GM23338 (cell line): Measurements from ENCODE around the gene ADAMTS17. TPM values are rescaled to one million over a fixed set of nuclear protein-coding genes. Genes with fewer than 3 reads are reported as not detected.

Experiments used
- EZH2 ChIP-seq: fragments of 200-600 bp; sonication (generic); IDR thresholded peaks from one replicate; pipeline ENCODE4 v1.8.0; 2017; ENCODE audit warnings: antibody characterized with exemption, mild to moderate bottlenecking, low read depth; ENCODE audit not compliant: unreplicated experiment
- NANOG ChIP-seq: IDR thresholded peaks from 2 replicates; pipeline ENCODE4 v1.6.1; 2016; ENCODE audit warnings: antibody characterized with exemption, borderline replicate concordance
- ZNF331 ChIP-seq: fragments of 250-450 bp; sonication (Bioruptor Pico); IDR thresholded peaks from 2 replicates; pipeline ENCODE4 v1.5.0; 2020; ENCODE audit warnings: low read depth, mild to moderate bottlenecking, moderate library complexity
- polyA plus RNA-seq: library from polyadenylated mRNA; unstranded; fragments of >200 nt; fragmentation: Nextera tagmentation; extraction: Ambion mirVana; gene quantifications from 2 replicates; pipeline ENCODE4 v1.2.1, GENCODE V29; 2016
- total RNA-seq: library from RNA; depleted of rRNA; stranded (reverse); fragments of >200 nt; shearing (Covaris generic); gene quantifications from 2 replicates; pipeline ENCODE4 v1.2.3, GENCODE V29; 2014
- TF ChIP-seq, protein P1 (sequence below): fragments of 250-450 bp; sonication (Bioruptor Pico); IDR thresholded peaks from 2 replicates; pipeline ENCODE4 v1.5.0; 2020; ENCODE audit warnings: mild to moderate bottlenecking, moderate library complexity
- TF ChIP-seq, protein P2 (sequence below), 2 experiments: fragments of 200-600 bp in 1 of 2; sonication (generic) in 1 of 2; conservative IDR thresholded peaks; 2 replicates each; pipeline versions ENCODE4 v1.5.1 to v1.6.1; 2016 to 2017; ENCODE audit warnings: antibody characterized with exemption in 2 of 2, low read depth in 2 of 2, mild to moderate bottlenecking in 2 of 2, moderate library complexity in 1 of 2

Gene ADAMTS17
- total and polyA plus RNA-seq, 2 experiments from 2014 or later: 0.60 to 3.8 TPM

DNA sequence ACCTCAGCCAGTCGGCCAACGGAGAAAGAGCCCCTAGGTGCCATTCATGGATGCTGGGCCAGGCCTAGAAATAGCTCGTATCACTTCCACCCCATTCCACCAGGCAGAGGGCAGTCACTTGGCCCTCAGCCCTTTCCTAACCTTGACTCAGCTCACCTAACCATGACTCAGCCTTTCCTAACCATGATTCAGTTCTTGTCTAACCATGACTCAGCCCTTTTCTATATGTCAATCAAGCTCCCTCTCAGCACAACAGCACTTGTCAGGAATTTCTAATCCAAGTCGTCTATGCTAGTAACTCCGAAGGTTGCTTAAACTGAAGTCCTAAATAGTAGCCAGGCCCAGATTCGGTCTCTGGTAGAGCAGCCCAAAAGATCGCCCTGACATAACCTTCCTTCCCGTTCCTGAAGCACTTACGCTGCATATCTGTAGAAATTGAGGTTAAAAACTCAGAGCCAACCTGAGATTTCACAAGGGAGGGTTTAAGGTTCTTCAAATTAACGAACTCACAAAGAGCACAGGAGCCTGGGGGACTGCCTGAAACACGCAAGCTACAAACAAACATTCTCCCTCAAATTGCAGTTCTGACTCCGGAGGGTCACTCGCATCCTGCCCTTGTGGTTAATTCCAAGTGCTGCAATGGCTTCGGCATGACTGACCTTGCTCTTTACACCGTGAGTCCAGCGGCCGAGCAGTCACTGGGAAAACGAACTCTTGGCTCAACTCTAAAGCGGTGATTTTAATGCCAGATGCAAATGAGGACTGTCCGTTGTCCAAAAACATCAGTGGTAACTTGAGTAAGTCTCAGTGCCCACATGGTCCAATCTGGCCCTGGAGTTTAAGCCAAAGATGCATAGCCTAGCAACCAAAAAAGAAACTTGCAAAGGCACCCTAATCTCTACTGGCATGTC lies 99.9 kb downstream of the ADAMTS17 start (continued):
- TF ChIP-seq, protein P1, sequence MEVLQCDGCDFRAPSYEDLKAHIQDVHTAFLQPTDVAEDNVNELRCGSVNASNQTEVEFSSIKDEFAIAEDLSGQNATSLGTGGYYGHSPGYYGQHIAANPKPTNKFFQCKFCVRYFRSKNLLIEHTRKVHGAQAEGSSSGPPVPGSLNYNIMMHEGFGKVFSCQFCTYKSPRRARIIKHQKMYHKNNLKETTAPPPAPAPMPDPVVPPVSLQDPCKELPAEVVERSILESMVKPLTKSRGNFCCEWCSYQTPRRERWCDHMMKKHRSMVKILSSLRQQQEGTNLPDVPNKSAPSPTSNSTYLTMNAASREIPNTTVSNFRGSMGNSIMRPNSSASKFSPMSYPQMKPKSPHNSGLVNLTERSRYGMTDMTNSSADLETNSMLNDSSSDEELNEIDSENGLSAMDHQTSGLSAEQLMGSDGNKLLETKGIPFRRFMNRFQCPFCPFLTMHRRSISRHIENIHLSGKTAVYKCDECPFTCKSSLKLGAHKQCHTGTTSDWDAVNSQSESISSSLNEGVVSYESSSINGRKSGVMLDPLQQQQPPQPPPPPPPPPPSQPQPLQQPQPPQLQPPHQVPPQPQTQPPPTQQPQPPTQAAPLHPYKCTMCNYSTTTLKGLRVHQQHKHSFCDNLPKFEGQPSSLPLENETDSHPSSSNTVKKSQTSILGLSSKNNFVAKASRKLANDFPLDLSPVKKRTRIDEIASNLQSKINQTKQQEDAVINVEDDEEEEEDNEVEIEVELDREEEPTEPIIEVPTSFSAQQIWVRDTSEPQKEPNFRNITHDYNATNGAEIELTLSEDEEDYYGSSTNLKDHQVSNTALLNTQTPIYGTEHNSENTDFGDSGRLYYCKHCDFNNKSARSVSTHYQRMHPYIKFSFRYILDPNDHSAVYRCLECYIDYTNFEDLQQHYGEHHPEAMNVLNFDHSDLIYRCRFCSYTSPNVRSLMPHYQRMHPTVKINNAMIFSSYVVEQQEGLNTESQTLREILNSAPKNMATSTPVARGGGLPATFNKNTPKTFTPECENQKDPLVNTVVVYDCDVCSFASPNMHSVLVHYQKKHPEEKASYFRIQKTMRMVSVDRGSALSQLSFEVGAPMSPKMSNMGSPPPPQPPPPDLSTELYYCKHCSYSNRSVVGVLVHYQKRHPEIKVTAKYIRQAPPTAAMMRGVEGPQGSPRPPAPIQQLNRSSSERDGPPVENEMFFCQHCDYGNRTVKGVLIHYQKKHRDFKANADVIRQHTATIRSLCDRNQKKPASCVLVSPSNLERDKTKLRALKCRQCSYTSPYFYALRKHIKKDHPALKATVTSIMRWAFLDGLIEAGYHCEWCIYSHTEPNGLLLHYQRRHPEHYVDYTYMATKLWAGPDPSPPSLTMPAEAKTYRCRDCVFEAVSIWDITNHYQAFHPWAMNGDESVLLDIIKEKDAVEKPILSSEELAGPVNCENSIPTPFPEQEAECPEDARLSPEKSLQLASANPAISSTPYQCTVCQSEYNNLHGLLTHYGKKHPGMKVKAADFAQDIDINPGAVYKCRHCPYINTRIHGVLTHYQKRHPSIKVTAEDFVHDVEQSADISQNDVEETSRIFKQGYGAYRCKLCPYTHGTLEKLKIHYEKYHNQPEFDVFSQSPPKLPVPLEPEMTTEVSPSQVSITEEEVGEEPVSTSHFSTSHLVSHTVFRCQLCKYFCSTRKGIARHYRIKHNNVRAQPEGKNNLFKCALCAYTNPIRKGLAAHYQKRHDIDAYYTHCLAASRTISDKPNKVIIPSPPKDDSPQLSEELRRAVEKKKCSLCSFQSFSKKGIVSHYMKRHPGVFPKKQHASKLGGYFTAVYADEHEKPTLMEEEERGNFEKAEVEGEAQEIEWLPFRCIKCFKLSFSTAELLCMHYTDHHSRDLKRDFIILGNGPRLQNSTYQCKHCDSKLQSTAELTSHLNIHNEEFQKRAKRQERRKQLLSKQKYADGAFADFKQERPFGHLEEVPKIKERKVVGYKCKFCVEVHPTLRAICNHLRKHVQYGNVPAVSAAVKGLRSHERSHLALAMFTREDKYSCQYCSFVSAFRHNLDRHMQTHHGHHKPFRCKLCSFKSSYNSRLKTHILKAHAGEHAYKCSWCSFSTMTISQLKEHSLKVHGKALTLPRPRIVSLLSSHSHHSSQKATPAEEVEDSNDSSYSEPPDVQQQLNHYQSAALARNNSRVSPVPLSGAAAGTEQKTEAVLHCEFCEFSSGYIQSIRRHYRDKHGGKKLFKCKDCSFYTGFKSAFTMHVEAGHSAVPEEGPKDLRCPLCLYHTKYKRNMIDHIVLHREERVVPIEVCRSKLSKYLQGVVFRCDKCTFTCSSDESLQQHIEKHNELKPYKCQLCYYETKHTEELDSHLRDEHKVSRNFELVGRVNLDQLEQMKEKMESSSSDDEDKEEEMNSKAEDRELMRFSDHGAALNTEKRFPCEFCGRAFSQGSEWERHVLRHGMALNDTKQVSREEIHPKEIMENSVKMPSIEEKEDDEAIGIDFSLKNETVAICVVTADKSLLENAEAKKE (CRISPR knock-in tag): no peak
- TF ChIP-seq EZH2 (no peak), NANOG (no peak), ZNF331 (CRISPR knock-in tag) (no peak)
- TF ChIP-seq, protein P2, sequence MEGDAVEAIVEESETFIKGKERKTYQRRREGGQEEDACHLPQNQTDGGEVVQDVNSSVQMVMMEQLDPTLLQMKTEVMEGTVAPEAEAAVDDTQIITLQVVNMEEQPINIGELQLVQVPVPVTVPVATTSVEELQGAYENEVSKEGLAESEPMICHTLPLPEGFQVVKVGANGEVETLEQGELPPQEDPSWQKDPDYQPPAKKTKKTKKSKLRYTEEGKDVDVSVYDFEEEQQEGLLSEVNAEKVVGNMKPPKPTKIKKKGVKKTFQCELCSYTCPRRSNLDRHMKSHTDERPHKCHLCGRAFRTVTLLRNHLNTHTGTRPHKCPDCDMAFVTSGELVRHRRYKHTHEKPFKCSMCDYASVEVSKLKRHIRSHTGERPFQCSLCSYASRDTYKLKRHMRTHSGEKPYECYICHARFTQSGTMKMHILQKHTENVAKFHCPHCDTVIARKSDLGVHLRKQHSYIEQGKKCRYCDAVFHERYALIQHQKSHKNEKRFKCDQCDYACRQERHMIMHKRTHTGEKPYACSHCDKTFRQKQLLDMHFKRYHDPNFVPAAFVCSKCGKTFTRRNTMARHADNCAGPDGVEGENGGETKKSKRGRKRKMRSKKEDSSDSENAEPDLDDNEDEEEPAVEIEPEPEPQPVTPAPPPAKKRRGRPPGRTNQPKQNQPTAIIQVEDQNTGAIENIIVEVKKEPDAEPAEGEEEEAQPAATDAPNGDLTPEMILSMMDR (conservative IDR thresholded peaks at IDR 0.05; ENCODE audit: low read depth in 2 of 2): no peak
